HepG2 (cell line): ENCODE measurements around the gene PSMB8. TPM values are rescaled to one million over a fixed set of nuclear protein-coding genes. Genes with fewer than 3 reads are reported as not detected.

ENCODE experiments used
- ATAC-seq: fragments of 200-7000 bp; cut with Tn5 transposase; 3 replicates; pipeline ENCODE4 v1.9.1; 2020; ENCODE audit warnings: mild to moderate bottlenecking, moderate library complexity
- BruUV-seq: library from RNA; stranded (reverse); fragments of 400-500 nt; replicated peaks from 2 replicates; lab custom pipeline; 2021; lab: Mats Ljungman, UMichigan
- CTCF ChIA-PET: fragments of 300-600 bp; formaldehyde crosslinking; extraction: SDS; loops from one replicate; lab custom pipeline; 2021; ENCODE audit warnings: low total read pairs, inconsistent platforms, low intra/inter-chr PET ratio; lab: Yijun Ruan, JAX
- POLR2A ChIA-PET: fragments of 350-600 bp; sonication (Branson Sonifier 250); formaldehyde crosslinking; loops from one replicate; lab custom pipeline; 2020; ENCODE audit warnings: antibody characterized with exemption, inconsistent platforms; lab: Yijun Ruan, JAX
- DNase-seq: peaks from one replicate; pipeline ENCODE4 v3.0.0-alpha.2; 2015; ENCODE audit warnings: low spot score
- FAIRE-seq: peaks from 3 replicates; lab custom pipeline; 2011; peaks lifted over from hg19 to GRCh38; lab: Jason Lieb, UNC
- H2AFZ ChIP-seq: one replicate; pipeline ENCODE4 v1.6.1; 2011; ENCODE audit warnings: low read length, inconsistent platforms
- H3K27ac ChIP-seq: fragments of 300-600 bp; 3 replicates; pipeline ENCODE4 v1.8.0; 2011; ENCODE audit warnings: mixed run types, mild to moderate bottlenecking, mixed read lengths, low read length, inconsistent platforms; ENCODE audit not compliant: insufficient read depth; ENCODE audit errors: extremely low read length
- H3K27me3 ChIP-seq, 2 experiments: fragments of 200-600 bp in 1 of 2; 2 replicates in 1 of 2; 3 replicates in 1 of 2; pipeline versions ENCODE4 v1.6.0 to v1.8.0; 2011; ENCODE audit warnings: low read length in 2 of 2, mild to moderate bottlenecking in 2 of 2, moderate library complexity in 2 of 2, inconsistent platforms in 1 of 2; ENCODE audit not compliant: insufficient read depth in 2 of 2, control insufficient read depth in 1 of 2
- H3K36me3 ChIP-seq, 2 experiments: fragments of 200-600 bp in 1 of 2; replicated peaks in 1 of 2; 2 replicates in 1 of 2; 3 replicates in 1 of 2; pipeline versions ENCODE4 v1.5.1 to v1.8.0; 2011; ENCODE audit warnings: low read length in 2 of 2, inconsistent platforms in 1 of 2; ENCODE audit not compliant: insufficient read depth in 2 of 2, control insufficient read depth in 1 of 2
- H3K4me1 ChIP-seq: 2 replicates; pipeline ENCODE4 v1.5.1; 2012; ENCODE audit warnings: low read length, inconsistent platforms; ENCODE audit not compliant: insufficient read depth
- H3K4me2 ChIP-seq: 2 replicates; pipeline ENCODE4 v1.6.0; 2011; ENCODE audit warnings: low read depth, low read length, inconsistent platforms
- H3K4me3 ChIP-seq, 3 experiments: fragments of 200-600 bp in 1 of 3; sonication (generic), shearing (Covaris generic) in 1 of 3; replicated peaks in 1 of 3; 2 replicates each; pipeline ENCODE4 v1.5.1; 2011 to 2016; ENCODE audit warnings: low read length in 3 of 3, inconsistent platforms in 2 of 3, low read depth in 2 of 3, mild to moderate bottlenecking in 2 of 3, control low read depth in 1 of 3, mixed read lengths in 1 of 3; ENCODE audit not compliant: insufficient read depth in 1 of 3
- H3K79me2 ChIP-seq: one replicate; pipeline ENCODE4 v1.6.1; 2011; ENCODE audit warnings: low read length, inconsistent platforms; ENCODE audit not compliant: insufficient read depth
- H3K9ac ChIP-seq: 2 replicates; pipeline ENCODE4 v1.6.0; 2011; ENCODE audit warnings: mild to moderate bottlenecking, low read depth, low read length, inconsistent platforms; ENCODE audit not compliant: insufficient read depth
- H3K9me3 ChIP-seq: 2 replicates; pipeline ENCODE4 v1.5.1; 2012; ENCODE audit warnings: mild to moderate bottlenecking, low read length
- H4K20me1 ChIP-seq: 2 replicates; pipeline ENCODE4 v1.6.0; 2011; ENCODE audit warnings: inconsistent platforms, mild to moderate bottlenecking, low read length, moderate library complexity; ENCODE audit not compliant: insufficient read depth
- FOXM1 ChIP-seq: sonication (generic); formaldehyde crosslinking; IDR thresholded peaks from 2 replicates; pipeline ENCODE4 v1.5.0; 2020; ENCODE audit warnings: missing genetic modification reagents
- HMG20A ChIP-seq: IDR thresholded peaks from 2 replicates; pipeline ENCODE4 v1.6.1; 2016; ENCODE audit warnings: borderline replicate concordance
- MAFF ChIP-seq: IDR thresholded peaks from 2 replicates; pipeline ENCODE4 v1.6.1; 2011; ENCODE audit warnings: low read depth, low read length, improper control_type of control experiment
- MAFK ChIP-seq, 2 experiments: IDR thresholded peaks in 1 of 2; conservative IDR thresholded peaks in 1 of 2; 2 replicates each; pipeline ENCODE4 v1.6.1; 2011; ENCODE audit warnings: improper control_type of control experiment in 2 of 2, low read length in 2 of 2
- MYC ChIP-seq: sonication (generic); formaldehyde crosslinking; IDR thresholded peaks from 2 replicates; pipeline ENCODE4 v1.9.0; 2021; ENCODE audit warnings: missing genetic modification reagents, borderline replicate concordance
- ZNF451 ChIP-seq: sonication (generic); formaldehyde crosslinking; IDR thresholded peaks from 2 replicates; pipeline ENCODE4 v1.5.0; 2020; ENCODE audit warnings: mild to moderate bottlenecking, missing genetic modification reagents
- ZNF564 ChIP-seq: sonication (generic); formaldehyde crosslinking; IDR thresholded peaks from 2 replicates; pipeline ENCODE4 v1.8.1; 2023; ENCODE audit warnings: mild to moderate bottlenecking, missing genetic modification reagents
- WGBS: methylation state at CpG from one replicate; pipeline ENCODE4 v1.1.6; 2017; ENCODE audit warnings: low lambda C conversion rate; 5-methylcytosine and 5-hydroxymethylcytosine counted together
- in situ Hi-C: cut with HindIII; loops from 2 replicates; pipeline ENCODE4 v1.10.0; 2017; ENCODE audit warnings: low pct_unique_long_range_greater_than_20kb; ENCODE audit not compliant: extremely low pct_ligation_motif_present
- intact Hi-C: fragments of 100-400 bp; cut with micrococcal nuclease; formaldehyde crosslinking; loops from one replicate; pipeline ENCODE4 v1.10.0; 2022; ENCODE audit not compliant: unreplicated experiment
- polyA plus RNA-seq, 8 experiments: library from polyadenylated mRNA; depleted of rRNA in 3 of 8; stranded (reverse) in 7 of 8; unstranded in 1 of 8; fragments of >200 nt; fragmentation: Illumina TruSeq in 4 of 8; extraction: Trizol in 4 of 8; gene quantifications; 2 replicates each; pipeline versions ENCODE4 v1.2.1 to v1.2.3, GENCODE V29; 2011 to 2016; ENCODE audit warnings: low read depth in 4 of 8, missing spikeins in 1 of 8, mixed read lengths in 1 of 8; ENCODE audit not compliant: insufficient read depth in 1 of 8
- total RNA-seq, 5 experiments: library from RNA; depleted of rRNA; stranded (reverse); fragments of >200 nt; fragmentation: Illumina TruSeq; extraction: Trizol; gene quantifications; 2 replicates each; pipeline ENCODE4 v1.2.3, GENCODE V29; 2016; ENCODE audit warnings: low read depth in 1 of 5
- TF ChIP-seq, protein P1 (sequence below): IDR thresholded peaks from 2 replicates; pipeline ENCODE4 v1.6.1; 2012; ENCODE audit warnings: inconsistent platforms

Gene PSMB8
- total and polyA plus RNA-seq, 2 of the 13 experiments (the other 11 are each of a cell fraction or from before 2014, with no cell fraction given): 30.7 to 64.7 TPM

DNA sequence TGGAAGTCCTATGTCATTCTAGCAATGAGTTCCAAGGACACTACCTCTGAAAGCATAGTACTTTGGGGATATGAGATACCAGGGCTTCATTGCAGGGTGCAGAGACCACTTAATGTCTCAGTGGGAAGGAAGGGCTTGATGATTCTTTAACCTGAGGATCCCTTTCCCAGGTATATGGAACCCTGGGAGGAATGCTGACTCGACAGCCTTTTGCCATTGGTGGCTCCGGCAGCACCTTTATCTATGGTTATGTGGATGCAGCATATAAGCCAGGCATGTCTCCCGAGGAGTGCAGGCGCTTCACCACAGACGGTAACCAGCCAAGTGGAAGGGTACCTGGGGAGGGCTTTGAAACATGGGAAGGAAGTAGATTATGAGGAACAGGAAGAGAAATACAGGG, 14.3 kb upstream of the PSMB8 start:
- ChIA-PET POLR2A (no interaction called here), CTCF (no interaction called here)
- no TSS peak for BruUV-seq
- in situ Hi-C loops: no loop called here
- Histone ChIP-seq H3K4me3 (no peak overlapping the region), H3K9ac (no peak overlapping the region), H3K9me3 (no peaks in the 10 kb centered on the region), H3K4me2 (no peak overlapping the region), H3K36me3 (no peaks in the 10 kb centered on the region), H3K4me1 (peaks cover 27% of the 10 kb centered on the region), H4K20me1 (no peaks in the 10 kb centered on the region), H3K27me3 (no peaks in the 10 kb centered on the region; a peak in 1 of 5 replicates), H2AFZ (no peak overlapping the region), H3K79me2 (no peaks in the 10 kb centered on the region), H3K27ac (no peak overlapping the region)
- ATAC-seq (no peak), FAIRE-seq (no peak), DNase-seq (no peak)
- intact Hi-C loops: no loop called here
- WGBS: 75% methylated on average over 5 of the region's 5 CpGs
- no peak for TF ChIP-seq MYC
- TF ChIP-seq MAFF: peak; percentile 84
- TF ChIP-seq MAFK (conservative IDR thresholded peaks at IDR 0.05 in 1 of 2, IDR thresholded peaks at IDR 0.05 in 1 of 2; ENCODE audit: low read length in 2 of 2): peak; percentile 80 to 90

DNA sequence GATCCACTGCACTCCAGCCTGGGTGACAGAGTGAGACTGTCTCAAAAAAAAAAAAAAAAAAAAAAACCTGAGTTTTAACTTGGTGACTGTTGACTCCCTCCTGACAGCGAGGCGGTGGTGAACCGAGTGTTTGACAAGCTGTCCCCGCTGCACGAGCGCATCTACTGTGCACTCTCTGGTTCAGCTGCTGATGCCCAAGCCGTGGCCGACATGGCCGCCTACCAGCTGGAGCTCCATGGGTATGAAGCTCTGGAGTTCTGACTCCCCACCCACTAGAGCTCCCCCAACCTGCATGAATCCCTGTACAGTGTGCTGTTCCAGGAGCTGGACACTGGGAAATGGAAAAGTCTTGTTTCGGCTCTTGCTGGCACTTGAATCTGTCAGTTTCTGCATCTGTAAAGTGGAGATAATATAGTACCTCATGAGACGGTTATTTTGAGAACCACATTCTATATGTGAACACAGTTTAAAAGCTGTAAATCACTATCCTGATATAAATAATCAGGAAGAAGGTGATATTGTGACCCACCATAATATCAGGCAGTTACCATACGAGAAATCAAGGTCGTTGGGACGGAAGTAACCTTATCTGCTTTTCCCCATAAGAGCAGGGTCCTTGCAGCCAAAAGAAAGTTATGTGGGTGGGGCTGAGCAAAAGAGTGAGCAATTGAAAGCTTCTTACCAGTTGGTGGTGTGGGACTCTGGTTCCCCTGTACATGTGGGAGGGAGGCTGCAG, 13.5 kb upstream of the PSMB8 start:
- ChIA-PET CTCF (no interaction called here), POLR2A (no interaction called here)
- TF ChIP-seq ZNF451 (CRISPR knock-in tag) (no peak), ZNF564 (no peak), HMG20A (CRISPR knock-in tag) (no peak), FOXM1 (CRISPR knock-in tag) (no peak)
- TF ChIP-seq, protein P1, sequence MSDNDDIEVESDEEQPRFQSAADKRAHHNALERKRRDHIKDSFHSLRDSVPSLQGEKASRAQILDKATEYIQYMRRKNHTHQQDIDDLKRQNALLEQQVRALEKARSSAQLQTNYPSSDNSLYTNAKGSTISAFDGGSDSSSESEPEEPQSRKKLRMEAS: no peak
- BruUV-seq: no TSS peak
- ATAC-seq (no peak), FAIRE-seq (no peak), DNase-seq (no peak)
- Histone ChIP-seq H3K27ac (no peak overlapping the region), H4K20me1 (no peaks in the 10 kb centered on the region), H3K4me3 (no peak overlapping the region), H2AFZ (no peak overlapping the region), H3K9ac (no peak overlapping the region), H3K36me3 (no peaks in the 10 kb centered on the region), H3K79me2 (no peaks in the 10 kb centered on the region), H3K4me1 (peaks cover 30% of the 10 kb centered on the region), H3K9me3 (no peaks in the 10 kb centered on the region), H3K27me3 (no peaks in the 10 kb centered on the region; a peak in 1 of 5 replicates), H3K4me2 (no peak overlapping the region)
- 91% methylated on average over 14 of the region's 14 CpGs for WGBS
- in situ Hi-C loops: no loop called here
- intact Hi-C loops: no loop called here
